HCT116 (cell line): ENCODE results near the gene NDUFS6. TPM values are rescaled to one million over a fixed set of nuclear protein-coding genes. Genes with fewer than 3 reads are reported as not detected.

Source experiments
- ATAC-seq: fragments of 200-7000 bp; cut with Tn5 transposase; 2 replicates; pipeline ENCODE4 v1.9.1; 2020; ENCODE audit warnings: mild to moderate bottlenecking, moderate library complexity
- BruUV-seq: library from RNA; stranded (reverse); fragments of 400-500 nt; replicated peaks from 2 replicates; lab custom pipeline; 2021; lab: Mats Ljungman, UMichigan
- CTCF ChIA-PET: fragments of 300-600 bp; sonication (Branson Sonifier 250); formaldehyde crosslinking; loops from one replicate; lab custom pipeline; 2021; ENCODE audit warnings: antibody characterized with exemption; lab: Charles Lee
- POLR2A ChIA-PET: fragments of 300-600, 350-600 bp; sonication (Branson Sonifier 250); formaldehyde crosslinking; loops from one replicate; lab custom pipeline; 2021; ENCODE audit warnings: antibody characterized with exemption; lab: Charles Lee
- RAD21 ChIA-PET, 2 experiments: fragments of 300-600 bp; sonication (Branson Sonifier 250); formaldehyde crosslinking; loops; one replicate each; lab custom pipeline; 2023; ENCODE audit warnings: low total read pairs in 2 of 2; ENCODE audit not compliant: uncharacterized antibody in 2 of 2, unreplicated experiment in 2 of 2, low non-redundant PET in 1 of 2; lab: Charles Lee
- DNase-seq: peaks from one replicate; pipeline ENCODE4 v3.0.0-alpha.2; 2010; ENCODE audit warnings: low read depth, low spot score
- H2AFZ ChIP-seq: fragments of 200-600 bp; shearing (Covaris generic), sonication (generic); 2 replicates; pipeline ENCODE4 v1.6.1; 2017; ENCODE audit warnings: low read depth, mixed run types, mixed read lengths, antibody characterized with exemption, low read length; ENCODE audit not compliant: poor library complexity, severe bottlenecking
- H3K27ac ChIP-seq: 2 replicates; pipeline ENCODE4 v1.5.1; 2012; ENCODE audit warnings: low read depth, low read length
- H3K27me3 ChIP-seq: fragments of 200-600 bp; sonication (generic); 2 replicates; pipeline ENCODE4 v1.6.1; 2016; ENCODE audit warnings: mixed run types, low read length, mixed read lengths; ENCODE audit not compliant: insufficient read depth
- H3K36me3 ChIP-seq, 2 experiments: fragments of 200-500 bp in 1 of 2; fragments of 200-600 bp in 1 of 2; sonication (Bioruptor generic) in 1 of 2; sonication (generic) in 1 of 2; 2 replicates each; pipeline versions ENCODE4 v1.5.1 to v1.6.1; 2014 to 2016; ENCODE audit warnings: low read length in 2 of 2, inconsistent platforms in 1 of 2, mixed read lengths in 1 of 2, mixed run types in 1 of 2; ENCODE audit not compliant: insufficient read depth in 2 of 2, control insufficient read depth in 1 of 2
- H3K4me1 ChIP-seq, 2 experiments: fragments of 200-600 bp in 1 of 2; sonication (generic) in 1 of 2; 2 replicates each; pipeline versions ENCODE4 v1.5.1 to v1.6.1; 2012 to 2017; ENCODE audit warnings: low read length in 2 of 2, inconsistent platforms in 1 of 2, mild to moderate bottlenecking in 1 of 2, mixed read lengths in 1 of 2, mixed run types in 1 of 2, moderate library complexity in 1 of 2; ENCODE audit not compliant: insufficient read depth in 2 of 2, control insufficient read depth in 1 of 2
- H3K4me2 ChIP-seq: fragments of 200-600 bp; sonication (generic); 2 replicates; pipeline ENCODE4 v1.6.1; 2017; ENCODE audit warnings: mixed run types, low read length, mixed read lengths
- H3K4me3 ChIP-seq, 2 experiments: fragments of 200-600 bp in 1 of 2; sonication (generic) in 1 of 2; replicated peaks in 1 of 2; 2 replicates each; pipeline ENCODE4 v1.5.1; 2011 to 2016; ENCODE audit warnings: low read length in 2 of 2, control low read depth in 1 of 2, low read depth in 1 of 2, mild to moderate bottlenecking in 1 of 2, mixed read lengths in 1 of 2, mixed run types in 1 of 2
- H3K79me2 ChIP-seq: fragments of 200-600 bp; sonication (generic); 2 replicates; pipeline ENCODE4 v1.6.1; 2017; ENCODE audit warnings: mild to moderate bottlenecking, mixed run types, low read length, moderate library complexity, mixed read lengths; ENCODE audit not compliant: insufficient read depth
- H3K9ac ChIP-seq: fragments of 200-600 bp; sonication (generic); 2 replicates; pipeline ENCODE4 v1.6.1; 2016; ENCODE audit warnings: low read length, mixed read lengths
- H3K9me2 ChIP-seq: fragments of 200-600 bp; sonication (generic), shearing (Covaris generic); 2 replicates; pipeline ENCODE4 v1.6.1; 2017; ENCODE audit warnings: mixed run types, mild to moderate bottlenecking, moderate library complexity; ENCODE audit not compliant: insufficient read depth
- H3K9me3 ChIP-seq, 2 experiments: fragments of 200-500 bp in 1 of 2; fragments of 200-600 bp in 1 of 2; sonication (Bioruptor generic) in 1 of 2; sonication (generic) in 1 of 2; 2 replicates each; pipeline ENCODE4 v1.6.1; 2014 to 2017; ENCODE audit warnings: low read length in 2 of 2, mixed read lengths in 2 of 2, inconsistent platforms in 1 of 2, low read depth in 1 of 2, mild to moderate bottlenecking in 1 of 2, mixed run types in 1 of 2, moderate library complexity in 1 of 2; ENCODE audit not compliant: control insufficient read depth in 1 of 2, insufficient read depth in 1 of 2
- H4K20me1 ChIP-seq: fragments of 200-600 bp; sonication (generic), shearing (Covaris generic); 2 replicates; pipeline ENCODE4 v1.6.1; 2017; ENCODE audit warnings: mixed run types, mild to moderate bottlenecking, moderate library complexity; ENCODE audit not compliant: insufficient read depth
- CBX3 ChIP-seq: IDR thresholded peaks from 2 replicates; pipeline ENCODE4 v1.6.1; 2012; ENCODE audit warnings: low read depth
- CEBPB ChIP-seq: IDR thresholded peaks from 2 replicates; pipeline ENCODE4 v1.6.1; 2012; ENCODE audit warnings: low read depth
- EGR1 ChIP-seq: IDR thresholded peaks from 2 replicates; pipeline ENCODE4 v1.6.1; 2012; ENCODE audit warnings: low read depth
- ELF1 ChIP-seq: IDR thresholded peaks from 2 replicates; pipeline ENCODE4 v1.6.1; 2012; ENCODE audit warnings: low read depth, borderline replicate concordance
- EZH2 ChIP-seq: fragments of 200-600 bp; sonication (generic); IDR thresholded peaks from 2 replicates; pipeline ENCODE4 v1.6.1; 2017; ENCODE audit warnings: antibody characterized with exemption, mixed run types
- EZH2phosphoT487 ChIP-seq: fragments of 200-600 bp; IDR thresholded peaks from 2 replicates; pipeline ENCODE4 v1.6.1; 2018; ENCODE audit warnings: antibody characterized with exemption, borderline replicate concordance
- FOSL1 ChIP-seq: IDR thresholded peaks from 2 replicates; pipeline ENCODE4 v1.6.1; 2012; ENCODE audit warnings: low read depth
- POLR2AphosphoS5 ChIP-seq: IDR thresholded peaks from 2 replicates; pipeline ENCODE4 v1.6.1; 2011; ENCODE audit warnings: mild to moderate bottlenecking, low read depth, low read length, moderate library complexity
- RAD21 ChIP-seq: IDR thresholded peaks from 2 replicates; pipeline ENCODE4 v1.6.1; 2012; ENCODE audit warnings: low read depth, mild to moderate bottlenecking
- SP1 ChIP-seq: IDR thresholded peaks from 2 replicates; pipeline ENCODE4 v1.6.1; 2012; ENCODE audit warnings: low read depth
- YY1 ChIP-seq: IDR thresholded peaks from 2 replicates; pipeline ENCODE4 v1.6.1; 2011; ENCODE audit warnings: low read length, low read depth, moderate library complexity, mild to moderate bottlenecking; ENCODE audit not compliant: insufficient replicate concordance; ENCODE audit errors: extremely low read depth
- ZNF274 ChIP-seq: fragments of 200-500 bp; sonication (Bioruptor generic); IDR thresholded peaks from 2 replicates; pipeline ENCODE4 v1.6.1; 2014; ENCODE audit warnings: mild to moderate bottlenecking, low read depth, low read length, inconsistent platforms
- intact Hi-C: fragments of 100-400 bp; cut with micrococcal nuclease; formaldehyde crosslinking; loops from 2 replicates; pipeline ENCODE4 v1.10.0; 2022
- total RNA-seq: library from RNA; stranded (reverse); gene quantifications from one replicate; pipeline ENCODE4 v1.2.1, GENCODE V29; 2021; ENCODE audit not compliant: unreplicated experiment
- TF ChIP-seq, protein P1 (sequence below), 3 experiments: fragments of 200-600 bp in 1 of 3; sonication (generic) in 1 of 3; IDR thresholded peaks in 2 of 3; conservative IDR thresholded peaks in 1 of 3; 2 replicates each; pipeline ENCODE4 v1.5.1; 2012 to 2017; ENCODE audit warnings: low read depth in 2 of 3, low read length in 2 of 3, antibody characterized with exemption in 1 of 3, borderline replicate concordance in 1 of 3, control low read depth in 1 of 3, mild to moderate bottlenecking in 1 of 3, mixed read lengths in 1 of 3, mixed run types in 1 of 3, moderate library complexity in 1 of 3; ENCODE audit not compliant: insufficient read depth in 1 of 3
- TF ChIP-seq, protein P2 (sequence below): IDR thresholded peaks from 2 replicates; pipeline ENCODE4 v1.6.1; 2012; ENCODE audit warnings: low read depth
- TF ChIP-seq, protein P3 (sequence below): IDR thresholded peaks from 2 replicates; pipeline ENCODE4 v1.6.1; 2011; ENCODE audit warnings: mild to moderate bottlenecking, low read length, moderate library complexity; ENCODE audit not compliant: insufficient replicate concordance; ENCODE audit errors: extremely low read depth

The NDUFS6 gene
- total RNA-seq, 1 experiment from 2014 or later, result 43.8 TPM

DNA sequence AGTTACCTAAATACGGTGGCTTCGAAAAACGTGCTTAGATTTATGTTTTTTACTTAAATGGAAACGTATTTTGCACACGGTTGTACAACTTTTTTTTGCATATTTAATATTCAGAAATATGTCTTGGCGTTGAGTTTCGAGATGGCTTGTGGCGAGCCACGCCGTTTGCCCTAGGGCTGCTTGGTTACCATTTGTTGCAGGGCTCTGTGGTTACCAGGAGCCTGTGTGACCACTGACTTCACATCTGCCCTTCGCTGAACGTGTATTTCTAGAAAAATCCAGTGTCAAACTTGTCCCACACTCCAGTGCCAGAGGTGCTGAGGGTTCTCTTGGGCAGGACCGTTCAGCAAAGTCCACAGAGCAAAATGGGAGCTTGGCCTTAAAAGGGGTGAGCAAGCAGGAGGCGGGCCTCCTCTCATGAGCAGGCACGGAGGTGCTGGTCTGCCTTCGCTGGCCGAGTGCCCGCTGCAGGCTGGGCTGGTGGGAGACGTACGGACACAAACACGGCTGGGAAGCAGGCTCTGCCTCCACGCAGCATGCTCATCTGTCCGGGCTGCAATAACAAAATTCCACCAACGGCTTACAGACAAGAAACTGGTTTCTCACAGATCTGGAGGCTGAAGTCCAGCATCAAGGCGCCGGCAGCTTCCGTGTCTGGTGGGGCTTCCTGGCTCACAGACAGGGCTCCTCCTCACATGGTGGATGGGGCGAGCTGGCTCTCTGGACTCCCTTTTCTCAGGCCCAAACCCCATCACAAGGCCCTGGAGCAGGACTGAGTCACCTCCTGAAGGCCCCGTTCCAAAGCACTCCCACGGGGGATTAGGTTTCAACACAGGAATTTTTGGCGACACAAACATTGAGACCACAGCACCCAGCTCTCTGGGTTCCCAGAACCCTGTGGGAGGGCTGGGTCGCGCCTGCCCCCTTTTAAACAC lies 7.0 kb upstream of the NDUFS6 start (continued):
- TF ChIP-seq, protein P1, sequence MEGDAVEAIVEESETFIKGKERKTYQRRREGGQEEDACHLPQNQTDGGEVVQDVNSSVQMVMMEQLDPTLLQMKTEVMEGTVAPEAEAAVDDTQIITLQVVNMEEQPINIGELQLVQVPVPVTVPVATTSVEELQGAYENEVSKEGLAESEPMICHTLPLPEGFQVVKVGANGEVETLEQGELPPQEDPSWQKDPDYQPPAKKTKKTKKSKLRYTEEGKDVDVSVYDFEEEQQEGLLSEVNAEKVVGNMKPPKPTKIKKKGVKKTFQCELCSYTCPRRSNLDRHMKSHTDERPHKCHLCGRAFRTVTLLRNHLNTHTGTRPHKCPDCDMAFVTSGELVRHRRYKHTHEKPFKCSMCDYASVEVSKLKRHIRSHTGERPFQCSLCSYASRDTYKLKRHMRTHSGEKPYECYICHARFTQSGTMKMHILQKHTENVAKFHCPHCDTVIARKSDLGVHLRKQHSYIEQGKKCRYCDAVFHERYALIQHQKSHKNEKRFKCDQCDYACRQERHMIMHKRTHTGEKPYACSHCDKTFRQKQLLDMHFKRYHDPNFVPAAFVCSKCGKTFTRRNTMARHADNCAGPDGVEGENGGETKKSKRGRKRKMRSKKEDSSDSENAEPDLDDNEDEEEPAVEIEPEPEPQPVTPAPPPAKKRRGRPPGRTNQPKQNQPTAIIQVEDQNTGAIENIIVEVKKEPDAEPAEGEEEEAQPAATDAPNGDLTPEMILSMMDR (IDR thresholded peaks at IDR 0.05 in 2 of 3, conservative IDR thresholded peaks at IDR 0.05 in 1 of 3; ENCODE audit: borderline replicate concordance in 1 of 3, insufficient read depth in 1 of 3, low read depth in 2 of 3, low read length in 2 of 3), result no peak
- TF ChIP-seq ZNF274, result no peak
- no peak for TF ChIP-seq EZH2
- no peak for TF ChIP-seq EZH2phosphoT487
- no peak for TF ChIP-seq ELF1
- no peak for TF ChIP-seq CBX3

DNA sequence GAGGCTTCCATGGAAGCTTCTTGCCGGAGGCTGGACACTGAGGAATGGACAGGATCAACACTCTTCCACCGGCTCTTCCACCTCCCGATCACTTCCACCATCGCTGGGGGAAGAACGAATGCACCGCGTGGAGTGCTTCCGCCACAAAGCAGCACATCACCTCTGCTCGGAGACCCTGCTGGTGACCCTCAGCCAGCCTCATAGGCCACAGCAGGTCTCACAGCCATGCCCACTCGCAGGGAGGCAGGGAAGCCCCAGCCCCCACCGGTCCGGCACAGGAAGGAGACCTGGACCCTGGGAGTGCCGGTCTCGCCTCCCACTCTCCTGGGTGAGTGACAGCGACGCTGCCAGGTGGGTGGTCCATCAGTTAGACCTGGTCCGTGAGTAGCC lies 6.3 kb upstream of the NDUFS6 start:
- intact Hi-C loops, result no loop called here
- no peak overlapping the region for H3K4me3 ChIP-seq
- DNase-seq, result no peak
- TF ChIP-seq POLR2AphosphoS5, result no peak
- TF ChIP-seq YY1, result no peak
- no peak for TF ChIP-seq SP1
- no peak for TF ChIP-seq RAD21
- no peak for TF ChIP-seq EGR1
- TF ChIP-seq FOSL1, result no peak
- TF ChIP-seq, protein P2, sequence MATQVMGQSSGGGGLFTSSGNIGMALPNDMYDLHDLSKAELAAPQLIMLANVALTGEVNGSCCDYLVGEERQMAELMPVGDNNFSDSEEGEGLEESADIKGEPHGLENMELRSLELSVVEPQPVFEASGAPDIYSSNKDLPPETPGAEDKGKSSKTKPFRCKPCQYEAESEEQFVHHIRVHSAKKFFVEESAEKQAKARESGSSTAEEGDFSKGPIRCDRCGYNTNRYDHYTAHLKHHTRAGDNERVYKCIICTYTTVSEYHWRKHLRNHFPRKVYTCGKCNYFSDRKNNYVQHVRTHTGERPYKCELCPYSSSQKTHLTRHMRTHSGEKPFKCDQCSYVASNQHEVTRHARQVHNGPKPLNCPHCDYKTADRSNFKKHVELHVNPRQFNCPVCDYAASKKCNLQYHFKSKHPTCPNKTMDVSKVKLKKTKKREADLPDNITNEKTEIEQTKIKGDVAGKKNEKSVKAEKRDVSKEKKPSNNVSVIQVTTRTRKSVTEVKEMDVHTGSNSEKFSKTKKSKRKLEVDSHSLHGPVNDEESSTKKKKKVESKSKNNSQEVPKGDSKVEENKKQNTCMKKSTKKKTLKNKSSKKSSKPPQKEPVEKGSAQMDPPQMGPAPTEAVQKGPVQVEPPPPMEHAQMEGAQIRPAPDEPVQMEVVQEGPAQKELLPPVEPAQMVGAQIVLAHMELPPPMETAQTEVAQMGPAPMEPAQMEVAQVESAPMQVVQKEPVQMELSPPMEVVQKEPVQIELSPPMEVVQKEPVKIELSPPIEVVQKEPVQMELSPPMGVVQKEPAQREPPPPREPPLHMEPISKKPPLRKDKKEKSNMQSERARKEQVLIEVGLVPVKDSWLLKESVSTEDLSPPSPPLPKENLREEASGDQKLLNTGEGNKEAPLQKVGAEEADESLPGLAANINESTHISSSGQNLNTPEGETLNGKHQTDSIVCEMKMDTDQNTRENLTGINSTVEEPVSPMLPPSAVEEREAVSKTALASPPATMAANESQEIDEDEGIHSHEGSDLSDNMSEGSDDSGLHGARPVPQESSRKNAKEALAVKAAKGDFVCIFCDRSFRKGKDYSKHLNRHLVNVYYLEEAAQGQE, result no peak
- TF ChIP-seq, protein P3, sequence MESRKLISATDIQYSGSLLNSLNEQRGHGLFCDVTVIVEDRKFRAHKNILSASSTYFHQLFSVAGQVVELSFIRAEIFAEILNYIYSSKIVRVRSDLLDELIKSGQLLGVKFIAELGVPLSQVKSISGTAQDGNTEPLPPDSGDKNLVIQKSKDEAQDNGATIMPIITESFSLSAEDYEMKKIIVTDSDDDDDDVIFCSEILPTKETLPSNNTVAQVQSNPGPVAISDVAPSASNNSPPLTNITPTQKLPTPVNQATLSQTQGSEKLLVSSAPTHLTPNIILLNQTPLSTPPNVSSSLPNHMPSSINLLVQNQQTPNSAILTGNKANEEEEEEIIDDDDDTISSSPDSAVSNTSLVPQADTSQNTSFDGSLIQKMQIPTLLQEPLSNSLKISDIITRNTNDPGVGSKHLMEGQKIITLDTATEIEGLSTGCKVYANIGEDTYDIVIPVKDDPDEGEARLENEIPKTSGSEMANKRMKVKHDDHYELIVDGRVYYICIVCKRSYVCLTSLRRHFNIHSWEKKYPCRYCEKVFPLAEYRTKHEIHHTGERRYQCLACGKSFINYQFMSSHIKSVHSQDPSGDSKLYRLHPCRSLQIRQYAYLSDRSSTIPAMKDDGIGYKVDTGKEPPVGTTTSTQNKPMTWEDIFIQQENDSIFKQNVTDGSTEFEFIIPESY, result no peak
- no peak for TF ChIP-seq CEBPB
- TF ChIP-seq, all 23 proteins: peak for 0
- no TSS peak for BruUV-seq
- peaks cover 31% of the 10 kb centered on the region for H3K79me2 ChIP-seq
- H3K27ac ChIP-seq, result no peak overlapping the region
- H3K4me2 ChIP-seq, result no peak overlapping the region
- peaks cover 4 to 24% of the 10 kb centered on the region in 2 experiments; a peak in 3 of 4 replicates for H3K4me1 ChIP-seq
- ChIA-PET POLR2A (no interaction called here), CTCF (no interaction called here), RAD21 (no interaction called here)
- H2AFZ ChIP-seq, result no peak overlapping the region
- H3K27me3 ChIP-seq, result 0 out of 2 replicates have a peak, but pooled peaks cover 3% of the 10 kb centered on the region
- no peak overlapping the region for H3K9ac ChIP-seq
- no peaks in the 10 kb centered on the region for H3K9me2 ChIP-seq
- no peaks in the 10 kb centered on the region for H4K20me1 ChIP-seq
- ATAC-seq, result no peak
- no peaks in the 10 kb centered on the region for H3K9me3 ChIP-seq
- H3K36me3 ChIP-seq, result peaks cover 9 to 23% of the 10 kb centered on the region in 2 experiments; a peak in 3 of 4 replicates
